GM12878 (cell line): Measurements from ENCODE around the gene TMEM212. TPM values are rescaled to one million over a fixed set of nuclear protein-coding genes. Genes with fewer than 3 reads are reported as not detected.

ENCODE experiments used
- BACH1 ChIP-seq: fragments of 450-650 bp; IDR thresholded peaks from 2 replicates; pipeline ENCODE4 v1.6.1; 2017; ENCODE audit warnings: mild to moderate bottlenecking, borderline replicate concordance
- CTCF ChIP-seq, 3 experiments: IDR thresholded peaks in 2 of 3; conservative IDR thresholded peaks in 1 of 3; 2 replicates each; pipeline ENCODE4 v1.5.1; 2011; ENCODE audit warnings: low read depth in 3 of 3, low read length in 3 of 3, mild to moderate bottlenecking in 3 of 3, control low read depth in 2 of 3, moderate library complexity in 2 of 3, inconsistent platforms in 1 of 3, mixed read lengths in 1 of 3; ENCODE audit not compliant: control insufficient read depth in 2 of 3, insufficient read depth in 1 of 3; ENCODE audit errors: extremely low read depth in 1 of 3
- ETV6 ChIP-seq, 2 experiments: fragments of 450-650 bp in 1 of 2; IDR thresholded peaks in 1 of 2; conservative IDR thresholded peaks in 1 of 2; 2 replicates each; pipeline ENCODE4 v1.6.1; 2014; ENCODE audit warnings: antibody characterized with exemption in 1 of 2, borderline replicate concordance in 1 of 2, low read depth in 1 of 2, mild to moderate bottlenecking in 1 of 2, moderate library complexity in 1 of 2
- FOS ChIP-seq: IDR thresholded peaks from 3 replicates; pipeline ENCODE4 v1.6.1; 2011; ENCODE audit warnings: borderline replicate concordance; ENCODE audit not compliant: insufficient read length; ENCODE audit errors: extremely low read depth
- GABPA ChIP-seq: IDR thresholded peaks from 2 replicates; pipeline ENCODE4 v1.6.1; 2014; ENCODE audit warnings: antibody characterized with exemption, low read depth, mild to moderate bottlenecking, inconsistent platforms
- MYB ChIP-seq: fragments of 150-350 bp; IDR thresholded peaks from 2 replicates; pipeline ENCODE4 v1.6.1; 2014; ENCODE audit warnings: mild to moderate bottlenecking, low read depth, low read length, borderline replicate concordance
- NFXL1 ChIP-seq: fragments of 450-650 bp; IDR thresholded peaks from 2 replicates; pipeline ENCODE4 v1.6.1; 2017; ENCODE audit warnings: antibody characterized with exemption, mild to moderate bottlenecking, borderline replicate concordance
- NR2F1 ChIP-seq: fragments of 450-650 bp; conservative IDR thresholded peaks from 2 replicates; pipeline ENCODE4 v1.6.1; 2017; ENCODE audit warnings: mild to moderate bottlenecking
- PRDM15 ChIP-seq: fragments of 450-650 bp; formaldehyde crosslinking; IDR thresholded peaks from 2 replicates; pipeline ENCODE4 v1.4.0; 2020; ENCODE audit warnings: mild to moderate bottlenecking, moderate library complexity
- RELB ChIP-seq: fragments of 450-650 bp; IDR thresholded peaks from 2 replicates; pipeline ENCODE4 v1.6.1; 2017; ENCODE audit warnings: low read depth, mild to moderate bottlenecking, moderate library complexity
- REST ChIP-seq: IDR thresholded peaks from 2 replicates; pipeline ENCODE4 v1.6.1; 2012; ENCODE audit warnings: mild to moderate bottlenecking, low read depth, low read length
- STAT1 ChIP-seq: fragments of 450-650 bp; conservative IDR thresholded peaks from 2 replicates; pipeline ENCODE4 v1.6.1; 2014; ENCODE audit warnings: antibody characterized with exemption, mild to moderate bottlenecking
- TAF1 ChIP-seq: IDR thresholded peaks from 2 replicates; pipeline ENCODE4 v1.6.1; 2011; ENCODE audit warnings: mild to moderate bottlenecking, low read depth, low read length, borderline replicate concordance
- TBL1XR1 ChIP-seq: IDR thresholded peaks from 2 replicates; pipeline ENCODE4 v1.6.1; 2012; ENCODE audit warnings: low read depth, low read length, improper control_type of control experiment
- YBX1 ChIP-seq: fragments of 450-650 bp; IDR thresholded peaks from 2 replicates; pipeline ENCODE4 v1.6.1; 2016; ENCODE audit warnings: antibody characterized with exemption
- ZBED1 ChIP-seq: IDR thresholded peaks from 2 replicates; pipeline ENCODE4 v1.6.1; 2016; ENCODE audit warnings: borderline replicate concordance
- ZNF217 ChIP-seq: fragments of 450-650 bp; IDR thresholded peaks from 2 replicates; pipeline ENCODE4 v1.6.1; 2017; ENCODE audit warnings: antibody characterized with exemption, mild to moderate bottlenecking
- polyA plus RNA-seq, 11 experiments: library from polyadenylated mRNA; depleted of rRNA in 4 of 11; unstranded in 6 of 11; stranded (reverse) in 5 of 11; fragments of >200 nt; fragmentation: Nextera tagmentation in 4 of 11; fragmentation: Illumina TruSeq in 1 of 11; extraction: Ambion mirVana in 4 of 11; extraction: Trizol in 1 of 11; gene quantifications; 1 replicate in 1 of 11; 2 replicates in 10 of 11; pipeline versions ENCODE4 v1.2.1 to v1.2.3, GENCODE V29; 2011 to 2016; ENCODE audit warnings: inconsistent platforms in 2 of 11, missing spikeins in 2 of 11, low read depth in 1 of 11
- total RNA-seq, 4 experiments: library from RNA; depleted of rRNA in 3 of 4; stranded (reverse); fragments of >200 nt in 3 of 4; fragmentation: Illumina TruSeq in 1 of 4; extraction: Trizol in 1 of 4; gene quantifications; 2 replicates each; pipeline versions ENCODE4 v1.2.1 to v1.2.3, GENCODE V29; 2013 to 2021

The TMEM212 gene
- total and polyA plus RNA-seq, 10 of the 15 experiments (the other 5 are each of a cell fraction or from before 2014, with no cell fraction given) = not detected

GRCh38 chr3:171801738-171802589 is 41.2 kb upstream of the TMEM212 start (continued):
- TF ChIP-seq CTCF (IDR thresholded peaks at IDR 0.05 in 2 of 3, conservative IDR thresholded peaks at IDR 0.05 in 1 of 3; ENCODE audit: control insufficient read depth in 2 of 3, extremely low read depth in 1 of 3, insufficient read depth in 1 of 3, low read depth in 3 of 3, low read length in 3 of 3) (no peak), ZBED1 (no peak), BACH1 (peak; percentile 30; the same call in 1 of the 2 replicates), RELB (peak; percentile 92), YBX1 (no peak), FOS (no peak), TAF1 (no peak), ETV6 (conservative IDR thresholded peaks at IDR 0.05 in 1 of 2, IDR thresholded peaks at IDR 0.05 in 1 of 2; ENCODE audit: borderline replicate concordance in 1 of 2, low read depth in 1 of 2) (no peak), REST (no peak), NFXL1 (no peak), STAT1 (no peak), MYB (no peak), TBL1XR1 (no peak), PRDM15 (CRISPR knock-in tag) (no peak), GABPA (no peak), NR2F1 (peak; percentile 18; the same call in 1 of the 2 replicates), ZNF217 (no peak)
